ENCODE measurements around the gene NCOA7.
"Not testable (repeated sequence)": the region's sequence is repeated elsewhere in the genome, so short reads cannot be mapped to it uniquely, and the experiment has no call there.

The NCOA7 gene

DNA sequence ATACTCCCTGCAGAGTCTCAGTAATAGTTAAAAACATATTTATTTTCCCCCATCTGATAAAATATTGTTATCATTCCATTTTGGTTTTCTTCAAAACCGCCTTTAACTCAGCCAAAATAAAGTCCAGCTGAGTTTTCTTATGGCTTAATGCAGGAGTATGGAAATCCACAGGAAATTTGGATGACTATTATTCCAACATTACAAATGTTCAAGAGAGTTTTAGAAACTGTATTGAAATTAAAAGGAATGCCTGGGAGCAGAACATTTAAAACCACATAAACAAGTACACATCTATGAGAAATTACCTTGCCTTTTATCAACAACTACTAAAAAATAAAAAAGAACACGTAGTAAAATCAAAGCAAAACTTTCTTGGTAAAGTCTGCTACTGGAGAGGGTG is 45.7 kb downstream of the NCOA7 start:
- no peak for DNase-seq (ENCODE audit: low read depth in 2 of 2, low spot score in 1 of 2)

DNA sequence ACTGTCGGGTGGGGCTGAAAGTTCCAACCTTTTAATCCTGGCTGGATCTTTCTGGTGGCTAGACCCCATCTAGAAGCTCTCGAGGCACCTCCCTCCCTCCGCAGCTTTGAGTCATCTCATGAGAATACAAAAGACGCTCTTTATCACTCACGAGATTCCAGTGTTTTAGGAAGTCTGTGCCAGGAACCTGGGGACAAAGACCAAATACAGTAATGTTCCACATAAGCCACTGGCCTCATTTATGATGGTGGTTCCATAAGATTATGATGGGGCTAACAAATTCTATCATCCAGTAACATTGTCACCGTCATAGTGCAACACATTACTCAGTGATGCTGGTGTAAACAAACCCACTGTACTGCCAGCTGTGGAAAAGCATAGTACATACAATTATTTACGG is 48.7 kb downstream of the NCOA7 start:
- no peak for DNase-seq (ENCODE audit: low read depth in 2 of 2, low spot score in 1 of 2)

- DNase-seq (ENCODE audit: low read depth in 2 of 2, low spot score in 1 of 2) = no peak
These were observed 49.1 kb downstream of the NCOA7 start for GRCh38 chr6:125839879-125840278.

- DNase-seq (ENCODE audit: low read depth in 2 of 2, low spot score in 1 of 2) = no peak
These were observed 50.8 kb downstream of the NCOA7 start for GRCh38 chr6:125841356-125842090.

GRCh38 chr6:125842091-125842626 is 51.4 kb downstream of the NCOA7 start:
- no peak for DNase-seq (ENCODE audit: low read depth in 2 of 2, low spot score in 1 of 2)

DNA sequence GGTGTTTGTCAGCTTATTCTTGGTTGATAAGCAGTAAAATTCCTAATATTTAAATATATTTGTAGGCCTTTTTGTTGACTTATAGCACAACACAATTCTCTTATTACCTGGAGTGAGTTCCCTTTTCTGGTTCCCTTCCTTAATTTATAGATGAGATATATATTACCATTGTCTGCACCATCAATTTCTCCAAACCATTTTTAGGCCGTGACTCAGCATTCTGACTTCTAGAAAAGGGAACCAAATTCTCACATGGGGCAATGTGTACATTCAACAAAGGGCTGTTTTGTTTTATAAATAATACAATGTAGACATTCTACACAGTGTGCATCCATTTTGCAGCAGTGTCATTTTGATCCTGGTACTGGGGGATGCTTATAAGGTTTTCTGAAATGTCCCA is 52.8 kb downstream of the NCOA7 start:
- DNase-seq (ENCODE audit: low read depth in 2 of 2, low spot score in 1 of 2) = no peak

DNA sequence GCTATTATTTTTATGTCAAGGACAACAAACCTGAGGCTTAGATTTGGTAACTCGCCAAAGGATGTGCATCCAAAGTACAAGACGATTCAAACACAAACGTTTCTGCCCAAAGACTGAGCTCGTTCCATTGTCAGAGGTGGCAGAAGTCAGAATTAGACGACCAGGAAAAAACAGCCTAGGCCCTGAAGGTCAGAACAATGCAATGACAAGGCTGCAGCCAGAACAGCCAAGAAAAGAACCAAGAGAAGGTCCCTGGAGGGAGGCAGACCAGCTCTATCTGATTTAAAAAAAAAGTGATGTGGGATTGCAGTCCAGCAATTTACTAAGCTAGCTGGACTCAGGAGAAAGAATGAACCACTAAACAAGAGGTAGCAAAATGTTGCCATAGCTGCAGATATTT is 54.2 kb downstream of the NCOA7 start:
- DNase-seq (ENCODE audit: low read depth in 2 of 2, low spot score in 1 of 2) = no peak

DNA sequence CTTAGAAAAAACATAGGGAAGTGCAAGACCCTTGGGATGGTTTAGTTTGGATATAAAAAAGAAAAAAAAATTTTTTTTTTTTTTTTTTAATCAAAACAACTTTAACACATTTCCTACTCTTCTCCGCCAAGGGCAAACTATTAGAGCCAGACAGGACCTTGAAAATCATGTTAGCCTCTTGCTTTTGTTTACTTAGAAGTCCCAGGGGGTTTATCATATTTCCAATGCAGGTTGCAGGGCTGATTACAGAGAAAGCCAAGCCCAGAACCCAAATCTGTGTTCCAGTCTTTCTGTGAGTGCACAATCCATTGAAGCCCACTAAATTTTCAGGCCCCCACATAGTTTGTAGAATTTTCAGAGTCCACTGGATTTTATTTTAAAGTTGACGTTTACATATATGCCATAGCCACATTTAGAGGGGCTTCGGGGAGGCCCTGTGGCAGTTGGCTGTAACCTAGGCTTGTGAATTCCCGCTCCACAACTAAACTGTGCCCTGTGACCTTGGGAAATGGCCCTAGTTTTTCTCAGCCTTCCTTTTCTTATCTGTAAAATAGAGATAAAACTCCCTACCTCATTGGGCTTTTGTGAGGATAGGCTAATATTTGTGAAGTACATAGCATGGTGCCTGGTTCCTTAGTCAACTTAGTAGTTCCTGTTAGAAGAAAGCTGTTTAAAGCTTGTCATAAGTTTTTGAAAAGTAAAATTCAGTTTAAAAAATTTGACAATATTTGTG is 55.7 kb downstream of the NCOA7 start:
- DNase-seq (ENCODE audit: low read depth in 2 of 2, low spot score in 1 of 2) = no peak

- not testable (repeated sequence) for DNase-seq (ENCODE audit: low read depth in 2 of 2, low spot score in 1 of 2)
These were observed 57.5 kb downstream of the NCOA7 start for GRCh38 chr6:125848286-125848685.

GRCh38 chr6:125850361-125850760 is 59.6 kb downstream of the NCOA7 start:
- no peak for DNase-seq (ENCODE audit: low read depth in 2 of 2, low spot score in 1 of 2)

GRCh38 chr6:125852587-125852986 is 61.8 kb downstream of the NCOA7 start:
- no peak for DNase-seq (ENCODE audit: low read depth in 2 of 2, low spot score in 1 of 2)

GRCh38 chr6:125853168-125853567 is 62.4 kb downstream of the NCOA7 start:
- DNase-seq (ENCODE audit: low read depth in 2 of 2, low spot score in 1 of 2) = no peak

DNA sequence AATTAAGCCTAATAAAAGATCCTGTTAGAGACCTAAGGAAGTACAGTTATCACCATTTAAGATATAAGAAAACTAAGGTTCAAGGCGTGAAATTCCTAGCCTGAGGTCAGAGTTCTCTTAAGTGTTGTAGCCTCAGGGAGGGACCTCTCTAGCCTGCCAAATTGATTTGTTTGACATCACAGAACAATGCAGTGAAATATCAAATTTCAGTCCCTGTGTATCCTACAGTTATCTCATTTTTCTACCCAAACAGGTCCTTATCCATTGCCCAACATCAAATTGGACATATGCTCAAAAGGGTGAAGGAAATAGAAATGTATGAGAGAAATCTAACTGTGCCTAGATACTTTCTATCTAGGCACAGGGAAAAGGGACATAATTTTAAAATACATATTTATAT is 63.0 kb downstream of the NCOA7 start:
- DNase-seq (ENCODE audit: low read depth in 2 of 2, low spot score in 1 of 2) = no peak

DNA sequence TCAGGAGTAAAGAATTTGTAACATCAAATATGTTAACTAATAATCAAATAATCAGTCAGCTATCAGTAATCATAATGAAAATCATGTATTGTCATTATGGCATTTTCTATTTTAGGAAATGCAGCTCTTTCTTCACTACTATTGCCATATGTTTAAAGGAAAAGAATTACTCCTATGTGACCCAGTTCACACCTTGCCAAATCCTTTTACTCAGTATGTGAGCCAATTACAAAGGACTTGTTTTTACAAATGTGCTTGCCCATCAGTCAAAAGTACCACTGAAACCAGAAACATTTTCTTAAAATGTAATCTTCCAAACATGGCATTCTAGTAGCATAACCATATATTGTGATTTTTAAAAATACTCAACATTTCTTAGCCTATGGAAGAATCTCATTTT is 63.6 kb downstream of the NCOA7 start:
- no peak for DNase-seq (ENCODE audit: low read depth in 2 of 2, low spot score in 1 of 2)

DNA sequence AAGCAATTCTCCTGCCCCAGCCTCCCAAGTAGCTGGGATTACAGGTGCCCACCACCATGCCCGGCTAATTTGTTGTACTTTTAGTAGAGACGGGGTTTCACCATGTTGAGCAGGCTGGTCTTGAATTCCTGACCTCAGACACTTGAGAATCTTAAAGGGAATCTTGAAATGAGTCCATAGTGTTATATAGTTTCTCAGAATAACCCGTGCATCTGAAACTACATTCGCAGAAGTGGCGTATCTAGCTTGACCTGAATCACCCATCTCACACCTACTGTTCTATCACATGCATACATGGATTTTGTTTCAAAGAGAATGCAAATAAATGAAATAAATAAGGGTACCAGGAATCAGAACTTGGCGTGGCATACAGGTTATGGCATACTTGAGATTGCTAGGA is 65.0 kb downstream of the NCOA7 start:
- no peak for DNase-seq (ENCODE audit: low read depth in 2 of 2, low spot score in 1 of 2)

DNA sequence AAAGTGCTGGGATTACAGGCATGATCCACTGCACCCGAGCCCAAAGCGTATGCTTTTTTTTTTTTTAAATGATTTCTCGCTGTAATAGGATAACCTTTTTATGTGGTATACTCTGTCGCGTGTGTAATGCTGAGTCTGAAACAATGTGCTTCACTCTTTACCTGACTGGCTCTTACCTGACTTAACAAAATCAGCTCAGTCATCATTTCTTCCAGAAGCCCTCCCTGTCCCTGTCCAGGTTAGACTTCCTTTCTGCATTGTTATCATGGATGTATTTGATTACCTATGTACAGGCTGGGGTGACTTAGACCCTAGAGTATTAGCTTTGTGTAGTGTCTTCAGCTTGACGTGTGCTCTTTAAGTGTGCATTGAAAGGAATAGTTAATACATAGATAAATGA is 67.1 kb downstream of the NCOA7 start:
- DNase-seq (ENCODE audit: low read depth in 2 of 2, low spot score in 1 of 2) = no peak

- no peak for DNase-seq (ENCODE audit: low read depth in 2 of 2, low spot score in 1 of 2)
These were observed 67.9 kb downstream of the NCOA7 start for GRCh38 chr6:125858427-125859320.

GRCh38 chr6:125859727-125860126 is 69.0 kb downstream of the NCOA7 start:
- DNase-seq (ENCODE audit: low read depth in 2 of 2, low spot score in 1 of 2) = no peak

- DNase-seq (ENCODE audit: low read depth in 2 of 2, low spot score in 1 of 2) = no peak
These were observed 72.3 kb downstream of the NCOA7 start for GRCh38 chr6:125863023-125863422.

DNA sequence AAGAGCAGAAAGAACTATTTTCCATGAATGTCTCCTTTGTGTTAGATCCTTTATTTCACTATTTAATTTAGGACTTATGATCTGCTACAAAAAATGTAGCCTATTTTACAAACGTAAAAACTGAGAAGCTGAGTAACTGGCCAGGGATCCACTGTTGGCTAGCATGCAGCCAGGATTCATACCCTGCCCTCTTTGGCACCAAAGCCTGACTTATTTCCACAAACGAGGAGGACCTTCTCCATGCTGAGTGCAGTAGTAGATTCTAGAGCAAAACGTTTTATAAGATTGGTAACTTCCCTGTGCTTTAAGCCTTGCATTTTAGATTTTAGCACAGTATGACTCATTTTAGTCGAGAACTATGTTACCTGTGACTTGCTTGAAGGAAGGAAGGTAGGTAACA is 74.3 kb downstream of the NCOA7 start:
- no peak for DNase-seq (ENCODE audit: low read depth in 2 of 2, low spot score in 1 of 2)

GRCh38 chr6:125866433-125866832 is 75.7 kb downstream of the NCOA7 start:
- DNase-seq (ENCODE audit: low read depth in 2 of 2, low spot score in 1 of 2) = no peak
